Testis (tissue), 2 donors: ENCODE data around the gene PARD6B.

Experiments used
- POLR2A ChIP-seq: fragments of 450-650 bp; IDR thresholded peaks from one replicate; pipeline ENCODE4 v1.6.1; 2017; ENCODE audit warnings: antibody characterized with exemption, mild to moderate bottlenecking, moderate library complexity
- TF ChIP-seq, protein P1 (sequence below), 3 experiments: fragments of 450-650 bp in 2 of 3; fragments of 200-600 bp in 1 of 3; sonication (generic) in 1 of 3; IDR thresholded peaks; one replicate each; pipeline ENCODE4 v1.5.1; 2016 to 2019; ENCODE audit warnings: antibody characterized with exemption in 3 of 3, mild to moderate bottlenecking in 2 of 3, moderate library complexity in 1 of 3

DNA sequence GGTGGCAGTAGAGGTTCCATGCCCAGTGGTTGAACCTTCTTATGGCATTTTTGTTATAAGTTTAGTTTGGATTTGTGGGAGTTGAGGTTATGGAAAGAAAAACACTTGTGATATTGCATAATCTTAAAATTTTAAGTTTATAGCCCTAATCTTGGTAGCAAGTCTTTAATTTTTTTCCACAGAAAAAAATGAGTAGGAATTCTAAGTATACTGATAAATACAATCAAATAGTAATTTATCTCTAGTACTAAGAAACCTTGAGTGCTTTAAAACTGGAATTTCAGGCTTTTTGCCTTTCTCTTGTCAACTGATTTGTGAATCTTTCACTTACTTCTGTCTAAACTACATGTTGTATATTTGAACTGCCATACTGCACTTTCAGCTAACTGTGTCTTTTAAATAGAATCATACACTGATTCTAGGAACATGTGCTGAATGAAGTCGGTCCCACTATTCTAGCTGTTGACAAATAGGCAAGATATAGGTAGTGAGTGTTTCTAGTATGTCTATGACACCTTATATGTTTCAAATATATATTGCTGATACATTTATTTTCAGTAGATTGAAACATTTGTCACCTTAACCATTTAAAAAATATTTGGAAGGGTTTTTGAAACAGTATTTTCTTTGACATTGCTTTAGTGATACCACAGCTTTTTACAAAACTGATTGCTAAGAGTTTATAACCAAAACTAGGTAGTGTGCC, 2.4 kb downstream of the PARD6B start:
- TF ChIP-seq, protein P1, sequence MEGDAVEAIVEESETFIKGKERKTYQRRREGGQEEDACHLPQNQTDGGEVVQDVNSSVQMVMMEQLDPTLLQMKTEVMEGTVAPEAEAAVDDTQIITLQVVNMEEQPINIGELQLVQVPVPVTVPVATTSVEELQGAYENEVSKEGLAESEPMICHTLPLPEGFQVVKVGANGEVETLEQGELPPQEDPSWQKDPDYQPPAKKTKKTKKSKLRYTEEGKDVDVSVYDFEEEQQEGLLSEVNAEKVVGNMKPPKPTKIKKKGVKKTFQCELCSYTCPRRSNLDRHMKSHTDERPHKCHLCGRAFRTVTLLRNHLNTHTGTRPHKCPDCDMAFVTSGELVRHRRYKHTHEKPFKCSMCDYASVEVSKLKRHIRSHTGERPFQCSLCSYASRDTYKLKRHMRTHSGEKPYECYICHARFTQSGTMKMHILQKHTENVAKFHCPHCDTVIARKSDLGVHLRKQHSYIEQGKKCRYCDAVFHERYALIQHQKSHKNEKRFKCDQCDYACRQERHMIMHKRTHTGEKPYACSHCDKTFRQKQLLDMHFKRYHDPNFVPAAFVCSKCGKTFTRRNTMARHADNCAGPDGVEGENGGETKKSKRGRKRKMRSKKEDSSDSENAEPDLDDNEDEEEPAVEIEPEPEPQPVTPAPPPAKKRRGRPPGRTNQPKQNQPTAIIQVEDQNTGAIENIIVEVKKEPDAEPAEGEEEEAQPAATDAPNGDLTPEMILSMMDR (IDR thresholded peaks at IDR 0.05) = no peak
- no peak for TF ChIP-seq POLR2A
